ENCODE measurements around the gene SERGEF.

GRCh38 chr11:17798716-17799115, 214.1 kb downstream of the SERGEF start:
- TF ChIP-seq, protein P1, sequence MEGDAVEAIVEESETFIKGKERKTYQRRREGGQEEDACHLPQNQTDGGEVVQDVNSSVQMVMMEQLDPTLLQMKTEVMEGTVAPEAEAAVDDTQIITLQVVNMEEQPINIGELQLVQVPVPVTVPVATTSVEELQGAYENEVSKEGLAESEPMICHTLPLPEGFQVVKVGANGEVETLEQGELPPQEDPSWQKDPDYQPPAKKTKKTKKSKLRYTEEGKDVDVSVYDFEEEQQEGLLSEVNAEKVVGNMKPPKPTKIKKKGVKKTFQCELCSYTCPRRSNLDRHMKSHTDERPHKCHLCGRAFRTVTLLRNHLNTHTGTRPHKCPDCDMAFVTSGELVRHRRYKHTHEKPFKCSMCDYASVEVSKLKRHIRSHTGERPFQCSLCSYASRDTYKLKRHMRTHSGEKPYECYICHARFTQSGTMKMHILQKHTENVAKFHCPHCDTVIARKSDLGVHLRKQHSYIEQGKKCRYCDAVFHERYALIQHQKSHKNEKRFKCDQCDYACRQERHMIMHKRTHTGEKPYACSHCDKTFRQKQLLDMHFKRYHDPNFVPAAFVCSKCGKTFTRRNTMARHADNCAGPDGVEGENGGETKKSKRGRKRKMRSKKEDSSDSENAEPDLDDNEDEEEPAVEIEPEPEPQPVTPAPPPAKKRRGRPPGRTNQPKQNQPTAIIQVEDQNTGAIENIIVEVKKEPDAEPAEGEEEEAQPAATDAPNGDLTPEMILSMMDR (IDR thresholded peaks at IDR 0.05; ENCODE audit: low read depth, low read length, poor library complexity, severe bottlenecking): no peak
- TF ChIP-seq EZH2phosphoT487 (IDR thresholded peaks at IDR 0.05; ENCODE audit: borderline replicate concordance, low read length): no peak
